Natural killer cell (primary cell): ENCODE results near the gene GIMAP2. TPM values are rescaled to one million over a fixed set of nuclear protein-coding genes. Genes with fewer than 3 reads are reported as not detected.
"Not testable (repeated sequence)": the region's sequence is repeated elsewhere in the genome, so short reads cannot be mapped to it uniquely, and the experiment has no call there.

Source experiments
- ATAC-seq, 3 donors: fragments of 150-1000 bp in 2 of 3; fragments of 200-7000 bp in 1 of 3; cut with Tn5 transposase; 1 replicate in 1 of 3; 2 replicates in 2 of 3; pipeline ENCODE4 v1.10.0; 2021; ENCODE audit warnings: mild to moderate bottlenecking in 2 of 3, moderate library complexity in 2 of 3
- DNase-seq, 2 donors: peaks; one replicate each; pipeline versions ENCODE4 v3.0.0 to v3.0.0-alpha.2; 2013 to 2021; ENCODE audit warnings: mixed read lengths in 1 of 2
- H3K27ac ChIP-seq: one replicate; pipeline ENCODE4 v1.5.1; 2013; ENCODE audit warnings: mild to moderate bottlenecking, low read length
- H3K27me3 ChIP-seq: one replicate; pipeline ENCODE4 v1.6.1; 2013; ENCODE audit warnings: low read length; ENCODE audit not compliant: control insufficient read depth, insufficient read depth
- H3K36me3 ChIP-seq: one replicate; pipeline ENCODE4 v1.6.1; 2013; ENCODE audit warnings: low read length; ENCODE audit not compliant: control insufficient read depth, insufficient read depth
- H3K4me1 ChIP-seq: one replicate; pipeline ENCODE4 v1.6.1; 2013; ENCODE audit warnings: low read length; ENCODE audit not compliant: control insufficient read depth, insufficient read depth
- H3K4me3 ChIP-seq: one replicate; pipeline ENCODE4 v1.5.1; 2013; ENCODE audit warnings: low read length
- H3K9me3 ChIP-seq: one replicate; pipeline ENCODE4 v1.6.1; 2013; ENCODE audit warnings: low read length; ENCODE audit not compliant: control insufficient read depth, insufficient read depth
- H3K27ac Mint-ChIP-seq, 2 donors: one replicate each; pipeline ENCODE4 v1.8.0; 2022; ENCODE audit warnings: mild to moderate bottlenecking in 2 of 2, mixed read lengths in 2 of 2, moderate library complexity in 1 of 2
- H3K27me3 Mint-ChIP-seq, 2 donors: one replicate each; pipeline ENCODE4 v1.8.0; 2022; ENCODE audit warnings: low read depth in 2 of 2, mixed read lengths in 2 of 2
- H3K36me3 Mint-ChIP-seq: one replicate; pipeline ENCODE4 v1.8.0; 2022; ENCODE audit warnings: mixed read lengths
- H3K4me1 Mint-ChIP-seq, 2 donors: one replicate each; pipeline ENCODE4 v1.8.0; 2022; ENCODE audit warnings: mixed read lengths in 2 of 2
- H3K4me3 Mint-ChIP-seq: one replicate; pipeline ENCODE4 v1.8.0; 2022; ENCODE audit warnings: mild to moderate bottlenecking, moderate library complexity, mixed read lengths
- H3K9me3 Mint-ChIP-seq, 2 donors: one replicate each; pipeline ENCODE4 v1.8.0; 2022; ENCODE audit warnings: mixed read lengths in 2 of 2
- CTCF ChIP-seq: fragments of 200-600 bp; IDR thresholded peaks from one replicate; pipeline ENCODE4 v1.8.0; 2022; ENCODE audit warnings: antibody characterized with exemption
- WGBS: methylation state at CpG from one replicate; pipeline ENCODE4 v1.1.7; 2013; ENCODE audit warnings: missing lambda C conversion rate; ENCODE audit not compliant: insufficient coverage; 5-methylcytosine and 5-hydroxymethylcytosine counted together
- intact Hi-C: fragments of 100-400 bp; cut with micrococcal nuclease; formaldehyde crosslinking; loops from one replicate; pipeline ENCODE4 v1.14.2; 2022
- total RNA-seq, 4 donors: library from RNA; stranded (reverse); fragments of 120-200 nt in 1 of 4; gene quantifications; one replicate each; pipeline versions ENCODE4 v1.2.3 to v1.2.4, GENCODE V29; 2013 to 2022

The GIMAP2 gene
- total RNA-seq, 3 donors from 2014 or later (not counting 1 experiment from before 2014, with no cell fraction given) = 47.5 to 77.5 (median 61.0) TPM

GRCh38 chr7:150675714-150676113, 9.8 kb upstream of the GIMAP2 start:
- Mint-ChIP-seq H3K4me1 (peaks cover 59 to 67% of the 10 kb centered on the region in 2 donors), H3K4me3 (peak overlapping the region; percentile 67), H3K27ac (peak overlapping the region; percentile 65 to 88), H3K27me3 (no peaks in the 10 kb centered on the region), H3K36me3 (no peaks in the 10 kb centered on the region), H3K9me3 (peaks cover 2 to 5% of the 10 kb centered on the region in 2 donors)
- 49% methylated on average over 2 of the region's 2 CpGs for WGBS
- Histone ChIP-seq H3K4me3 (no peak overlapping the region), H3K27ac (peak overlapping the region; percentile 46), H3K36me3 (no peaks in the 10 kb centered on the region), H3K9me3 (no peaks in the 10 kb centered on the region), H3K27me3 (no peaks in the 10 kb centered on the region), H3K4me1 (peaks cover 12% of the 10 kb centered on the region)
- ATAC-seq (no peak), DNase-seq (no peak)
- no peak for TF ChIP-seq CTCF
- intact Hi-C loops = no loop called here

- H3K27me3 Mint-ChIP-seq, H3K36me3 Mint-ChIP-seq, H3K27me3 ChIP-seq, H3K4me3 ChIP-seq, H3K4me1 ChIP-seq, ATAC-seq, H3K9me3 Mint-ChIP-seq, H3K36me3 ChIP-seq, H3K9me3 ChIP-seq, intact Hi-C loops: not testable (repeated sequence)
- DNase-seq = peak in 1 of 2 donors; percentile 27
- H3K4me1 Mint-ChIP-seq = peaks cover 59 to 67% of the 10 kb centered on the region in 2 donors
- H3K27ac ChIP-seq = peak overlapping the region; percentile 46
- H3K4me3 Mint-ChIP-seq = peak overlapping the region; percentile 81
- H3K27ac Mint-ChIP-seq = peak overlapping the region; percentile 65 to 88
Measured at GRCh38 chr7:150676276-150676675, 9.2 kb upstream of the GIMAP2 start.

- H3K4me3 ChIP-seq, H3K4me1 ChIP-seq, intact Hi-C loops: not testable (repeated sequence)
Measured at GRCh38 chr7:150676854-150677253, 8.7 kb upstream of the GIMAP2 start.

GRCh38 chr7:150678601-150679000, 6.9 kb upstream of the GIMAP2 start:
- Mint-ChIP-seq H3K4me1 (peaks cover 67 to 81% of the 10 kb centered on the region in 2 donors), H3K36me3 (peaks cover 21% of the 10 kb centered on the region), H3K27ac (peak overlapping the region; percentile 65 to 88)
- ATAC-seq, H3K27me3 Mint-ChIP-seq, H3K4me3 Mint-ChIP-seq, H3K4me3 ChIP-seq, H3K9me3 ChIP-seq, H3K27me3 ChIP-seq, H3K36me3 ChIP-seq, H3K27ac ChIP-seq, intact Hi-C loops, H3K9me3 Mint-ChIP-seq: not testable (repeated sequence)
- DNase-seq = peak in 1 of 2 donors; percentile 31
- H3K4me1 ChIP-seq = peaks cover 13% of the 10 kb centered on the region
- 87% methylated on average over 11 of the region's 11 CpGs for WGBS

More at GRCh38 chr7:150676854-150677253, 8.7 kb upstream of the GIMAP2 start:
- Mint-ChIP-seq H3K4me1 (peaks cover 61 to 68% of the 10 kb centered on the region in 2 donors), H3K27ac (peak overlapping the region; percentile 65 to 88), H3K4me3 (peak overlapping the region; percentile 81)
- H3K27me3 Mint-ChIP-seq, H3K9me3 ChIP-seq, H3K27me3 ChIP-seq, H3K9me3 Mint-ChIP-seq, H3K36me3 Mint-ChIP-seq, H3K36me3 ChIP-seq: not testable (repeated sequence)
- peak overlapping the region; percentile 46 for H3K27ac ChIP-seq
- ATAC-seq (peak; percentile 50 to 57 (median 53)), DNase-seq (peak in 1 of 2 donors; percentile 74)
- WGBS = no CpG with 5 or more reads among the region's 3 CpGs

GRCh38 chr7:150680364-150680763, 5.1 kb upstream of the GIMAP2 start:
- no CpG with 5 or more reads among the region's 2 CpGs for WGBS
- DNase-seq, H3K4me3 Mint-ChIP-seq, H3K36me3 ChIP-seq, H3K27ac ChIP-seq, H3K27me3 ChIP-seq, intact Hi-C loops, H3K9me3 Mint-ChIP-seq, ATAC-seq, H3K27me3 Mint-ChIP-seq, H3K9me3 ChIP-seq, H3K4me3 ChIP-seq: not testable (repeated sequence)
- Mint-ChIP-seq H3K27ac (peak overlapping the region; percentile 80 to 99), H3K4me1 (peaks cover 77 to 92% of the 10 kb centered on the region in 2 donors), H3K36me3 (peaks cover 21% of the 10 kb centered on the region)
- peaks cover 22% of the 10 kb centered on the region for H3K4me1 ChIP-seq
